Endothelial cell of hepatic sinusoid (primary cell): ENCODE measurements around the gene USP12.

Experiments
- in situ Hi-C: cut with HindIII; loops from 2 replicates; pipeline ENCODE4 v1.10.0; 2017; ENCODE audit warnings: low sequenced_read_pairs

Gene USP12

DNA sequence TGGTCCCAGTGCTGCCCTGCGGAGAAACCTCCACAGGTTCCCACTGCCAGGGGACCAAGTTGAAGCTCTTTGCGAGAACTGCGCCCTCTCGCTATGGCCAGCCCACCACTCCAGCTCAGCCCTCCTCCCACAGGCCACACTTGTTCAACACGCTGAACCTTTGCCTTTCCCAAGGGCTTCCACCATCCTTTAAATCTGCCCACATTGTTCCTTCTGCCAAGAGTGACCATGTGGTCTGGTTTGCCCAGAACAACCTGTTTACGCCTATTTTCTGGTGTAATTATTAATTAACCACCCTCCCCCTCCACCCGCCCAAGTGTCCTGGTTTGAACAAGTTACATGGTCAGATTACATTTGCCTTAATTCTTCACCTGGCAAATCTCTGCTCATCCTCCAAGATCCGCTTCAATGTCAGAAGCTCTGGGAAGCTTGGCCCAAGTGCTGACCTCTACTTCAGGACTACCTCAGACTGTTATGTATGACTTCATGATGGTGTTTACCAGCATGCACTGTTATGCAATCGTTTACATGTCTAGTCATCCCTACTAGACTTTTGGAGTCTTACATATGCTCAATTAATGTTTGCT, 12.0 kb upstream of the USP12 start:
- in situ Hi-C loops, result no loop called here

DNA sequence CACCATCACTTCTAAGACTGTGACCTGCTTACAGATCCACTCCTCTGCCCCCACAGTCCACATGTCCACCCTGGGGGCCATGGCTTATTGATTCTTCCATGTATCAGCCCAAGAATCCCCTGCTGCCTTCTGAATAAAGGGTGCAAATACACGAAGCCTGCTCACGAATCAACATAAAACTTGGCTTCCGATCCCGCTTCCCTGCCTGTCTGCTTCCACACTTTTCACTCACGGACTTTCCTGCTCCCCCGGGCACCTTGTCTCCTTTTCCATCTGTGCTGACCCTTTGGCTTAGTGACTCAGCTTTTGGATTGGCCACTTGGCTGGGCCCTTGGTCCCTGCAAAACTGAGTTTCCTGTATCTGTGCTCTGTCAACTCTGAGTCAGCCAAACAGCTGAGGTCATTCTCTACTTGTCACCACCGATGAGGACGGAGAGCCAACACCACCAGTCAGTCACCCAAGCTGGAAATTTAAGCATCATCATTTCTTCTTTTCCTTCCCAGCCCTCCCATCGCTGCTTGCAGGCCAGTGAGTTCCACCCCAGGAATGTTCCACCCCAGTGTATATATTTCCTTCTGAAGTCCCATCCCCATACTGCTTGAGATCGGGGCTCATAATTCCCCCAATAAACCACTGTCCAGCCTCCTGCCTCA, 11.4 kb upstream of the USP12 start:
- in situ Hi-C loops, result no loop called here

DNA sequence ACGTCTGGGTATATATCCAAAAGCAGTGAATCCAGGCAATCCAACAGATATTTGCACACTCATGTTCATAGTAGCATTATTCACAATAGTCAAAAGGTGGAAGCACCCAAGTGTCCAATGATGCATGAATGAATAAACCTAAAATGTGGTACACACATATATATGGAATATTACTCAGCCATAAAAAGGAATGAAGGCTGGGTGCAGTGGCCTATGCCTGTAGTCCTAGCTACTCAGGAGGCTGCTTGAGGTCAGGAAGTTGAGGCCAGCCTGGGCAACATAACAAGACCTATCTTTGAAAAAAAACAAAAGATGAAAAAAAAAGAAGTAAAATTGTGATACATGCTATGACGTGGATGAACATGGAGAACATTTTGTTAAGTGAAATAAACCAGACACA, 10.4 kb upstream of the USP12 start:
- in situ Hi-C loops, result no loop called here

DNA sequence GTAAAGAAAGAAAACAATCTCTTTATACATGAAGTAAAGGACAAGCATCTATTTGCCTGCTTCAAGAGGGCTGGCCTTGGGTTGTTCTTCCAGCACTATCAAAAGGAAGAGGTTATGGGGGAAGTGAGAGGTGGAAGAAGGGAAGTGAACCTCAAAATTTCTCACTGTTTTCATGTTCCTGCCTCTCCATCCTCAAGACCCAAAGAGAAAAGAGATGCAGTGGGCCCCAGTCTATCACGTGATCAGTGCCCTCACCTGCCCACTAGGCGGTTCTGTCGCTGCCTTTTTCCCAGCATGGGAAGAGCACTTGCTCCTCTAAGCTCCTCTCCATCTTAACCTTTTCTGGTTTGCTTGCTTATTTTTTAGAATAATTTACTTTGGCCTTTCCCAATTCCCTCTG, 6.2 kb upstream of the USP12 start:
- in situ Hi-C loops, result no loop called here

DNA sequence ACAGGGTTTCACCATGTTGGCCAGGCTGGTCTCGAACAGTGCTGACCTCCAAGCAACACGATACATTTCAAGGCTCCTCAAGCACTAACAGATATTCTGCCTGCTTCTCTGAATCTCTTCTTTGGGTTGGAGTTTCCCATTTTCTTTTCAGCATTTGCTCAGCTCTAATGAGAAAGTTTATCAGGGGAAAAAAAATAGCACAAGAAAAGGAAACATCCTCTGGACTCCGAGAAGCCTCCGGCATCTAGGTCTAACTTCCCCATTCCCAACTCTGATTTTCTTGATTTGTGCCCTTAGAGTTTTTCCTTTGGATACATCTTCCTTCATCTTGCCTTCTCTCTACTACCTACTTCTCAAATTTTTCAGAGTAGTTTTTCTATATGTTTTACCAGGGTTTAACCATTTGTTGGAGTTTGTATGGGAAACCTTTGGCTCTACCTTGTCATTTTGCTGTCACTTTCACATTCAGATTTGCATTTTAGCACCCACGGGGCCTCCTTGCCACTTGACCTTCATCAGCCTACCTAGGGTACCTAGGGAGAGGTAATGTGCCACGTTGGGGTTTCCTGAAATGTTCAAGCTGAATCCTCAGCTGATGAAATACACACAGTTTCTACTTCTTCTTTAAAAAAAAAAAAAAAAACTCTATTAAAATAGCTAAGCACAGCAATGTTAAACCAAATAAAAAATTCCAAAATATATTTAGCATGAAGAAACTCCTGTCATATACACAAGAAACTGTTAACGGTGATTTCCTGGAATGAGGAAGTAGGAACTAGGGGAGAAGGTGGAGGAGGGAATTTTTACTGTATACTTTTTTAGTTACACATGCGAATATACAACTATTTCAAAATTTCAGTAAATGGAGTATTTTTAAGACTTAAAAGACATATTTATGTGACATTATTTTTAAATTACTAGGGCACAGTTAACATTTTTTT, 5.1 kb upstream of the USP12 start:
- in situ Hi-C loops, result no loop called here

DNA sequence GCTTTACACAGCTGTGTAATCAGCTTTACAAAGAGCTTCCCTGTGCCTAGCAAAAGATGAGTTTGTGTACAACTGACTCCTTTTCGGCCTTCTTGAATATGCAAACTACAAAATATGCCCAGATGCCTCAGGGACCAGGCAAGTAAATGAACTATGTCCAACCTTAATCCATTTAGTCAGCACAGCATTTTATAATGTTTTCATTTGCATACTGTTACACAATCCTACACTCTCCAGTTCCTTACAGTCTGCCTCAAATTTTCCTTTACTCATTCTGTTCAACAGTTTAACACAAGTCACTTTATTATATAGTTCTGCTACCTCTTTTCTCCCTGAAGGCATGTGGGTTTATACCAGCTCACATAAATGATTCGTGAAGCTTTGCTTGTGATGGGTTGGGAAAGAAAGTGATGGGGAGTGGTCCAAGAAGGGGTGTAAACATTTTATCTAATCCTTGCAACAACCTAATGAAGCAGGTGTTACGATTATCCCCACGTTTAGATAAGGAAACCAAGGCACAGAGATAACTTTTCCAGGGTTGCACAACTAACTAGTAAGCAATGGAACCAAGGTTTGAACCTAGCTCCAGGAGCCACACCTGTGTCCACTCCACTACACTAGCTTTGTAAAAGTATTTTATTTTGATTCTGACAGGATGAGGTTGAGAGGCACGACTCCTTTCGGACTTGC, 3.3 kb upstream of the USP12 start:
- in situ Hi-C loops, result no loop called here

DNA sequence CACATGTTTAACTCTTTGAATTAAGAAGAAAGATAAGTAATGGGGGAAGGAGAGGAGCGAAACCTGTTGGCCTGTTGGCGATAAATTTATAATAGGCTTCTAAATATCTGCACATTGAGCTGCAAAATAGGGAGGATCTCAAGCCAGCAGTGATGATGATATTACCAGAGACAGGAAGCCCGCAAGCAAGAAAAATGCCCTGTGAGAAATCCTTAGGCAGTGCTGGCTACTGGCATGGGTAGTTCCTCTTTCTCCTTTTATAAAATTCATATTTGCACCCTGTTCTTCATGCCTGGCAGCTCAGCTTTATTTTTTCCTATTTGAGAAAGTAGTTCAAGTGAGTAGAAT, 858 bp upstream of the USP12 start:
- in situ Hi-C loops, result no loop called here

DNA sequence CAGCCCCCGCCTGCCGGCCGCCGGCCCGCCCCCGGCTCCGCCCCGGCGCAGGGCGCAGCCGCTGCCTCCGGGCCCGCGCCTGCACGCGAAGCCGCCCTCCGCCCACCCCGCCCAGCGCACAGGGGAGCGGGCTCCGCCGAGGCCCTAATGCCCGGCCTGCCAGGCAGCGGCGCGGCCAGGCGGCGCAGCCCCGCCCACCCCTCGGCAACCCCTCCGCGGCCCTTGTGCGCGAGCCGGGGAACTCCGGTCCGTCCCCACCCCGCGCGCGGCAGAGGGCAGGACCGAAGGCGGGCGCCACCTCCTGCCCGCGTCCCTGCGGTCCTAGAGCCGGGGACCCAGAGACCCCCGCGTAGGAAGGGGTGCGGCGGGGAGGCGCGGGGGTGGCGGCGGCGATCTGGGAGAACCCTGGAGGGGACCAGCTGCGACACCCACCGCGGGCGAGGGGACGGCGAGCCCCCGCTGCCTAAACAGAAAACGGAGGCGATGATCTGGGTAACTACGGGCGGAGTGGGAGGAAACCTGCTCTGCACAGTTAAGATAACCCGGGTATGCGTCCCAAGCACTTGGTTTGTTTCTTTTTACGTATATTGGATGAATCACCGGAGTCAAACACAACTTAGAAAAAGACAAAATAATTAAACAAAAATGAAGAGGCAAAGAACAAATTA, 350 bp upstream of the USP12 start:
- in situ Hi-C loops, result no loop called here

DNA sequence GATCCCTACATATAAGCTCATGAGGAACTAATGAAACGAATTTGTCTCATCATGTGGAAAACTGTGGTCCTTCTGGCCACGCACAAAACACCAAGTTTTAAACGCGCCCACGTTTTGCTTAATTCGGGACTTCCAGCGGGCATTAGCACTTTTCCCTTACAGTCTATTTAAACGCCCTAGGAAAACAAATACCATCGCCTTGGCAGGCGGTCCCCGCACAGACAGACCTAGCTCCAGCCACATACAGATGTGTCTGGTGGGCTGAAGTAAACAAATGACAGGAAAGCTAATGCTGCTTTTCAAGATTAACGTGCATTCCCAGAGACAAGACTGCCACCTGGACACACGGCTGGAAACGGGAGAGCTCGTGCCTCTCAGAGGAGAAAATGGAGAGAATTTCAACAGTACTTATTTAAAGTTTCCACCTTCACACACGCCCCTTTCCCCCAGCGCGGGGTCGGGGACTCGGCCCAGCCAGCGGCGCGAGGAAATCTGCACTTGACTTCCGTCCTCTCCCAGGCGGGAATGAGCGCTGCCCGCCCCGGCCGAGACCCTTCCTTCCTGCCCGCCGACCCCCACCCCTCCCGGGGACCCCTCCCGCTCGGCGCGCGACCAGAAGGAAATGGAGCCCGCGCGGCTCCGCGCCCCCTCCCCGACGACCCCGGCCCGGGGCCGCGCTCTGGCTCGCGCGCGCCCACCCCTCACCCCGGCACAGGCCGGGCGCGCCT, 931 bp downstream of the USP12 start:
- in situ Hi-C loops, result no loop called here

DNA sequence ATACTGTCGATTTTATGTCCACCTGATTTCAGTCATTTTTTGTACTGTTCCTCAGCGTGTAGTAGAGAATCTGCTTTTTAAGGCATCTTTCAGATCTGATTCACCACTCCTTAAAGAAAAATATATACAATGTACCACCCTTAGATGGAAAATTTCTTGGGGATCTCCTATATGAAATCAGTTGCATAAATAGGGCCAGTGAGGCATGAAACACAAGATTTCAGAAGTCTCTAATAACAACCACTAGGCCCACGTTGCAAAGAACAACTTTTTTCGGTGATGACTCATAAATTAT, 1.4 kb downstream of the USP12 start:
- in situ Hi-C loops, result no loop called here

DNA sequence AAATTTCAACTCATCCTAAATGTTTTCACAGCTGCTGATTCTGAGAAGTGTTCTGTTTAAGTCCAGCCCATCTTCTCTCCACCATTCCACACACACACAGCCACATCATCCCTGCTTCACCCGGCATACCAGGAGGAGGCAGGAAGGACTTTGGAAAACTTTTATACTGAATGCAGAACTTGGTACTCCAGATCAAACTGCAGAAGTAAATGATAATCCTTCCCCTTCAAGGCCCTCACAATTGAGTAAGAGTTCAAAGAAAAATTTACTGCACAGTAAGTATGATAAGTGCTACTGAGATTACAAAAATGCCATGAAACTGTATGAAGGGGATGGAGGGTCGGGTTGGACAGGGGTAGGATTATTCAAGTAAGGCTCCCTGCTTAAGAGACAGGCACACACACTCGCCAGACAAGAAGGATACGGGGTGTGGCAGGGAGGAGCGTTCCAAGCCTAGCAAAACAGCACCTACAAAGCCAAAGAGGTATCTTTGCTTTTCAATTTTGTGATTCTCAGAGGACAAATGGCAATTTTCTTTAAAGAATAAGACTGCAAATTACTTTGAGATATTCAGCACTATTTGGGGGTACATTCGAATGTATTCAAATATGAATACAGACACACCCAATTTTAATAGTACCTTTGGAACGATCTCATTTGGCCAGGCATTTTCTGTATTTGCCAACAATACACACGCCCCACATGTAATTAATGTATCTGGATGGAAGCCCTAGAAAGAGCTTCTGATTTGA, 2.5 kb downstream of the USP12 start:
- in situ Hi-C loops, result no loop called here

DNA sequence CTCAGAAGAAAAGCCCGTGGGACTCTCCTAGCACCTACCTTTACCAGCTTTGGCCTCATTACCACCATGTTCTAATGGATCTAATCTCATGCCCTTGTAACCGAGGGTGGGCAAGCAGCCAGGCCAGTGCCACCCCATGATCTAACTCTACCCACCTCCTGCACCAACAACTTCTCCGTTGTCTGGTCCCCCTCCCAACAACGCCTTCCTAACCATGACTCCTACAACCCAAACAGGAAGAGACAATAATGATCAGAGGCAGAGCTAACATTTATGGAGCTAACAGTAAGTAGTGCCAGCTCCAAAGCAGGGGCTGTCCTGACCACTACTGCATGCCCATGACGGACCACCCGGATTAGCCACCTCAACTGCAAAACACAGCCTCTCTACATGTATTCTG, 3.5 kb downstream of the USP12 start:
- in situ Hi-C loops, result no loop called here

DNA sequence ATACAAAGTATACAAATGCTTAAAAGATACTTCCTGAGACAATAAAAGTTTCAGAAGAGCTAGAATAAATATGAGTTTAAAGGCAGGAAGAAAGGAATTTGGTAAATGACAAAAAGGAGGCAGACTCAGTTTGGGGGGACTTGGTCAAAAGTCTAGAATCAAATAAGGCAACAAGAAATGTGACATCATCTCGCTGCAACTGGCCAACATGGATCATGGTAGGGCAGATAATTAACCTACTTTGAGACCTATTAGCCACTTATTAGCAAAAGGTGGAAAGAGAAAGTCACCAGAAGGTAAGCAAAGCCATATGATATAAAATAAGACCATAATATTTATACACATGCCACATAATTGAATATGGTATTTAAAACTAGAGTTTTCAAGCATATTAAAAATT, 5.3 kb downstream of the USP12 start:
- in situ Hi-C loops, result no loop called here

DNA sequence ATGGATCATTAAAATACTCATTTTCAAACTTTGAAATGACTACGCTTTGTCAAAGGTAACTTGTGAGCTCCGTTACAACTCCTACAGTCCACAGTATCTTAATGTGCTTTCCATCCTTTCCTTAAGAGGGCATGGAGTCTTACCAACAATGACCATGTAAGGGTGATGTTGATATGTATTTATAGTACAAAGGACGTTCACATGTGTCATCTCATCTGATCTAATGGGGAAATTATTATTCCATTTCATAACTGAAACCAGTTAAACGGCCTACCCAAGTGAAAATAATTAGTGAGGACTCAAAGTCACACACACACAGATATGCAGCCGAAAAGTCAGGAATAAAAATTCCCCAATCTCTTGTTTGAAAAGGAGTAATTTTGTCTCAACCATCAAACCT, 9.6 kb downstream of the USP12 start:
- in situ Hi-C loops, result no loop called here

DNA sequence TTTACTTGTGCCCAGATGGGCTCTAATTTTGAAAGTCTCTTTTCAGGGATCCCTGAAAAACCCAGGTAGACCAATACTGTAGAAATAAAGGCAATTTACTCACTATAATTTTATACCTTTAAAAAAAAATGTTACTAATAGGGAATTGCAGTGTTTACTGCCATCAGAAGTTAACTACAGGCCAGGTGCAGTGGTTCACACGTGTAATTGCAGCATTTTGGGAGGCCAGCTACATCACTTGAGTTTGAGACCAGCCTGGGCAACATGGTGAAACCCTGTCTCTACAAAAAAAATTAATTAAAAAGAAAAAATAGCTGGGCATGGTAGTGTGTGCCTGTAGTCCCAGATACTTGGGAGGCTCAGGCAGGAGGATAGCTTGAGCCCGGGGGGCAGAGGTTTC, 10.2 kb downstream of the USP12 start:
- in situ Hi-C loops, result no loop called here

DNA sequence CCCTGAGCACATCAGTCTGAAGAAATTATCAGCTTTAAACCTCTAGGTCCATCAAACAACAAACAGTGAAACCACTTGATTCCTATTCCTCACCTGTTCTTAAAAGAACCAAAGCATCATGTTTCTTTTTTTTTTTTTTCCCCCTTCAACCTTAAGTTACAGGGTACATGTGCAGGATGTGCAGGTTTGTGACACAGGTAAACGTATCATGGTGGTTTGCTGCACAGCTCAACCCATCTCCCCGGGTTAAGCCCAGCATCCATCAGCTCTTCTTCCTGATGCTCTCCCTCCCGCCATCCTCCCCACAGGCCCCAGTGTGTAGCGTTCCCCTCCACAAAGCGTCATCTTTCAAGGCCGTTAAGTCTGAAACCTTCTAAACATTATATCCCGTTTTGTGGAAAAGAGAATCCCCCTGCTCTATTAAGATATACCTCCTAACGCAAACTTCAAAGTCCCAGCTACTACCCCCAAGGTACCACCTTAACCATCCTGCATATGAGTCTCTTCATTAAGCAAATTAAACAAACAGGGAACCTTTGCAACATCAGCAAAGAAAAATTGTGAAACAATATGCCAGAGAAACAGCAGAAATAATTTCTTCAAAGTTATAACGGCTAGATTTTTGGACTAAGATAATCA, 10.8 kb downstream of the USP12 start:
- in situ Hi-C loops, result no loop called here

DNA sequence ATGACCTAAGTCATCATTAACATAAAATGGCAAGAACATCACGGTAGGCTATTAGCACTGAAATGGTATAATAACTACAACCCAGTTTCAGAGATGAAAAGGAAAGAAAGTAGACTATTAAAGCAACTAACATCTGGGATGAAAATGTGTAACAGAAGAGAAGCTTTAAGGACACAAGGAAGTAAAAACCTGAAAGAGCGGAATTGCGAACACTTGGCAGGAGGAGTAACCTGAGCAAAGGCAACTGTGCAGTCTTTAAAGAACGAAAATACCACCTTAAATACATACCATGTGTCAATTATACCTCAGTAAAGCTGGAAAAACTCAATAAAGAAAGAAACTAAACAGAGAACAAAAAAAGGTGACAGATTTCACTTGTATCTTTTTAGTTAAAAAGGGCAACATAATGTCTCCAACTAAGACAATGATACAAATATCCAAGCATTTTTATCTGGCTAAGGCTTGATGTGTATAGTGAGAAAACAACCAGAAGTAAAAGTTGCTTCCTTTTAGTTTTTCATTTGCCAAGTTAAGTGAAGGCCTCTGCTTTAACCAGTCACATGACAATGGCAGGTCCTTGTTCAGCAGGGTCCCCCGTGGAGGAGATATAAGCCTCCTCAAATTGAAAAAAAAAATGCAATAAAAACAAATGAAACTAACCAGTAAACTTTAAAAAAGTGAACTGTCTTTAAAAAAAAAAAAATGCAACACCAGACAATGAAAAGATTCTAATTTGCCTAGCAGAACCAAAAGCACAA, 11.6 kb downstream of the USP12 start:
- in situ Hi-C loops, result no loop called here

DNA sequence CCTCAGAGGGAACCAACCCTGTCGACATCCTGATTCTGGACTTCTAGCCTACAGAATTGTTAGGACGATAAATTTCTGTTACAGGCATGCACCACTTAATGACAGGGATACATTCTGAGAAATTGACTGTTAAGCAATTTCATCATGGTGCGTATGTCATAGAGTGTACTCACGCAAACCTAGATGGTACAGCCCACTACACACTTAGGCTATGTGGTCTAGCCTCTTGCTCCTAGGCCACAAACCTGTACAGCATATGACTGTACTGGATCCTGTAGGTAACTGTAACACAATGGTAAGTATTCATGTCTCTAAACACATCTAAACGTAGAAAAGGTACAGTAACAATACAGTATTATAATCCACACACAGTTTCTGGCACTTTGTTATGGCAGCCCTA, 13.3 kb downstream of the USP12 start:
- in situ Hi-C loops, result no loop called here
